ENCODE results near the gene CAPN12. TPM values are rescaled to one million over a fixed set of nuclear protein-coding genes. Genes with fewer than 3 reads are reported as not detected.

Gene CAPN12
- total and polyA plus RNA-seq, 4 donors: 2.0 to 17.8 (median 6.0) TPM

- H3K27ac ChIP-seq (ENCODE audit: low read depth in 1 of 2, low read length in 1 of 2): peak overlapping the region in 1 of 2 donors; percentile 88
- no peak for DNase-seq
- H3K27me3 ChIP-seq (ENCODE audit: control insufficient read depth in 3 of 3, insufficient read depth in 3 of 3, low read length in 2 of 3): peaks cover 0 to 3% (median 0%) of the 10 kb centered on the region in 3 donors
- H3K9me3 ChIP-seq (ENCODE audit: control insufficient read depth in 4 of 4, insufficient read depth in 3 of 4, low read length in 3 of 4): no peaks in the 10 kb centered on the region
- no peak for ATAC-seq (ENCODE audit: insufficient read depth, low FRiP score)
- peaks cover 4 to 22% (median 9%) of the 10 kb centered on the region in 4 donors for H3K36me3 ChIP-seq (ENCODE audit: control insufficient read depth in 4 of 4, insufficient read depth in 4 of 4, low read length in 4 of 4)
- TF ChIP-seq CTCF (IDR thresholded peaks at IDR 0.05; ENCODE audit: control extremely low read depth, extremely low read depth): no peak
- 61 to 67% methylated on average over 6 of the region's 6 CpGs for WGBS, 2 donors
- H3K4me3 ChIP-seq: no peak overlapping the region
- peaks cover 0 to 14% (median 0%) of the 10 kb centered on the region in 5 donors for H3K4me1 ChIP-seq (ENCODE audit: control insufficient read depth in 5 of 5, insufficient read depth in 5 of 5, low read length in 5 of 5)
- no peak overlapping the region for H3K9ac ChIP-seq (ENCODE audit: insufficient read depth in 1 of 2, low read length in 2 of 2)
These were observed 10.6 kb downstream of the CAPN12 start for GRCh38 chr19:38733493-38734175.

GRCh38 chr19:38733241-38733492 lies 11.1 kb downstream of the CAPN12 start:
- TF ChIP-seq CTCF (IDR thresholded peaks at IDR 0.05; ENCODE audit: control extremely low read depth, extremely low read depth): no peak
- peaks cover 0 to 3% (median 0%) of the 10 kb centered on the region in 3 donors for H3K27me3 ChIP-seq (ENCODE audit: control insufficient read depth in 3 of 3, insufficient read depth in 3 of 3, low read length in 2 of 3)
- no peaks in the 10 kb centered on the region for H3K9me3 ChIP-seq (ENCODE audit: control insufficient read depth in 4 of 4, insufficient read depth in 3 of 4, low read length in 3 of 4)
- peak overlapping the region in 1 of 2 donors; percentile 88 for H3K27ac ChIP-seq (ENCODE audit: low read depth in 1 of 2, low read length in 1 of 2)
- ATAC-seq (ENCODE audit: insufficient read depth, low FRiP score): no peak
- 96 to 100% methylated on average over 1 of the region's 1 CpG for WGBS, 2 donors
- H3K4me3 ChIP-seq: no peak overlapping the region
- peaks cover 0 to 14% (median 0%) of the 10 kb centered on the region in 5 donors for H3K4me1 ChIP-seq (ENCODE audit: control insufficient read depth in 5 of 5, insufficient read depth in 5 of 5, low read length in 5 of 5)
- no peak overlapping the region for H3K9ac ChIP-seq (ENCODE audit: insufficient read depth in 1 of 2, low read length in 2 of 2)
- no peak for DNase-seq
- peaks cover 4 to 25% (median 11%) of the 10 kb centered on the region in 4 donors for H3K36me3 ChIP-seq (ENCODE audit: control insufficient read depth in 4 of 4, insufficient read depth in 4 of 4, low read length in 4 of 4)

- Histone ChIP-seq H3K4me3 (no peak overlapping the region), H3K27ac (ENCODE audit: low read depth in 1 of 2, low read length in 1 of 2) (peak overlapping the region in 1 of 2 donors; percentile 40), H3K9me3 (ENCODE audit: control insufficient read depth in 4 of 4, insufficient read depth in 3 of 4, low read length in 3 of 4) (no peaks in the 10 kb centered on the region), H3K9ac (ENCODE audit: insufficient read depth in 1 of 2, low read length in 2 of 2) (no peak overlapping the region), H3K27me3 (ENCODE audit: control insufficient read depth in 3 of 3, insufficient read depth in 3 of 3, low read length in 2 of 3) (peaks cover 0 to 3% (median 0%) of the 10 kb centered on the region in 3 donors), H3K36me3 (ENCODE audit: control insufficient read depth in 4 of 4, insufficient read depth in 4 of 4, low read length in 4 of 4) (peaks cover 5 to 39% (median 15%) of the 10 kb centered on the region in 4 donors), H3K4me1 (ENCODE audit: control insufficient read depth in 5 of 5, insufficient read depth in 5 of 5, low read length in 5 of 5) (peaks cover 0 to 20% (median 0%) of the 10 kb centered on the region in 5 donors)
- 58 to 77% methylated on average over 10 of the region's 10 CpGs for WGBS, 2 donors
- no peak for DNase-seq
- TF ChIP-seq CTCF (IDR thresholded peaks at IDR 0.05; ENCODE audit: control extremely low read depth, extremely low read depth): no peak
- no peak for ATAC-seq (ENCODE audit: insufficient read depth, low FRiP score)
These were observed 12.5 kb downstream of the CAPN12 start for GRCh38 chr19:38731654-38732301.

Data from lung (tissue), 12 donors.